Measurements from ENCODE around the gene AMY2A.
"Not testable (repeated sequence)": the region's sequence is repeated elsewhere in the genome, so short reads cannot be mapped to it uniquely, and the experiment has no call there.

The AMY2A gene

GRCh38 chr1:103616994-103617477, at the start of gene AMY2A:
Gene AMY2A, plus strand, starts transcription at chr1:103617427. Its CDS starts 14 bp downstream, at chr1:103617441.
- DNase-seq (ENCODE audit: low read depth) = not testable (repeated sequence)

DNA sequence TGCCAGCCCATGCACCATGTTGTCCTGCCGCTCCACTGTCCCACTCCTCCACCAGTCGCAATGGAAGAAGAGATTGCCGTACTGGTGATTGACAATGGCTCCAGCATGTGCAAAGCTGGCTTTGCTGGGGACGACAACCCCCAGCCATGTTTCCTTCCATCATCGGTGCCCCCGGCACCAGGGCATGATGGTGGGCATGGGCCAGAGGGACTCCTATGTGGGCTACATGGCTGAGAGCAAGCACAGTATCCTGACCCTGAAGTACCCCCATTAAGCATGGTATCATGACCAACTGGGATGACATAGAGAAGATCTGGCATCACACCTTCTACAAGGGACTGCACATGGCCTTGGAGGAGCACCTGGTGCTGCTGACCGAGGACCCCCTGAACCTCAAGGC, 47.7 kb upstream of the AMY2A start:
- no peak for DNase-seq (ENCODE audit: low read depth)

GRCh38 chr1:103571289-103571688, 45.9 kb upstream of the AMY2A start, which contains the start of gene AMY2B:
Gene AMY2B, plus strand, starts transcription at chr1:103571589. Its CDS starts 14 bp downstream, at chr1:103571603.
- not testable (repeated sequence) for DNase-seq (ENCODE audit: low read depth)

- DNase-seq (ENCODE audit: low read depth) = no peak
These were observed 41.2 kb upstream of the AMY2A start for GRCh38 chr1:103576065-103576464.

DNA sequence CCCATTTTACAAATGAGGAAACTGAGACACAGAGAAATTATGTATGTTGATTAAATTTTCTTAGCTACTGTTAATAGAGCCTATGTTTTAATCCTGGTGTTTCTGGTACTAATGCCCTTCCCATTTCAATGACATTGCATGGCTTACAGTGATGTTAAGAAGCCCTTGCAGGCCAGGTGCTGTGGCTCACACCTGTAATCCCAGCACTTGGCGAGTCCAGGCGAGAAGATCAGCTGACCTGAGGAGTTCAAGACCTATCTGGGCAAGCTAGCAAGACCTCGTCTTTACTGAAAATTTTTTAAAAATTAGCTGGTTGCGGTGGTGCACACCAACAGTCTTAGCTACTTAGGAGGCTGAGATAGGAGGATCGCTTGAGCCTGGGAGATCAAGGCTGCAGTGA, 40.4 kb upstream of the AMY2A start:
- not testable (repeated sequence) for DNase-seq (ENCODE audit: low read depth)

DNA sequence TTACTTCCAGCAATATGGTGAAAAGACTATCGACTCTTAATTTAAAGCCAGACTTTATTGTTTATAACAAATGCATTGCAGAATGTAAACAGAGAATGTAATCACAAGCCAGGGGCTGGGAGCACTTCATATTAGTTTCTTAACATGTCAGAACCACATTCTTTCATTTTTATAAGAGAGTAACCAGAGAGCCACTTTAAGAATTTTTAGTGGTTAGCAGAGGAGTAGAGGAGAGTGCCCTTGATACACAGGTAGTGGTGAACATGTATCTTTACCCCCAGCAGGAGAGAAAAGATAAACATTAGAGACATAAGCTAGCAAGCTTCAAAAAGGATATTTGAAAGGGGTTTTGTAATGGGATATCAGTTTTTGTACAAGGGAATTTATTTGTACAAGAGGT, 34.8 kb upstream of the AMY2A start:
- DNase-seq (ENCODE audit: low read depth) = no peak

GRCh38 chr1:103583887-103584286, 33.3 kb upstream of the AMY2A start:
- DNase-seq (ENCODE audit: low read depth) = no peak

- no peak for DNase-seq (ENCODE audit: low read depth)
These were observed 32.7 kb upstream of the AMY2A start for GRCh38 chr1:103584537-103584936.

- DNase-seq (ENCODE audit: low read depth) = not testable (repeated sequence)
These were observed 14.5 kb upstream of the AMY2A start for GRCh38 chr1:103602740-103603139.

- DNase-seq (ENCODE audit: low read depth) = no peak
These were observed 865 bp upstream of the AMY2A start for GRCh38 chr1:103616362-103616761.

- not testable (repeated sequence) for DNase-seq (ENCODE audit: low read depth)
These were observed 10.2 kb downstream of the AMY2A start for GRCh38 chr1:103627436-103627835.

DNA sequence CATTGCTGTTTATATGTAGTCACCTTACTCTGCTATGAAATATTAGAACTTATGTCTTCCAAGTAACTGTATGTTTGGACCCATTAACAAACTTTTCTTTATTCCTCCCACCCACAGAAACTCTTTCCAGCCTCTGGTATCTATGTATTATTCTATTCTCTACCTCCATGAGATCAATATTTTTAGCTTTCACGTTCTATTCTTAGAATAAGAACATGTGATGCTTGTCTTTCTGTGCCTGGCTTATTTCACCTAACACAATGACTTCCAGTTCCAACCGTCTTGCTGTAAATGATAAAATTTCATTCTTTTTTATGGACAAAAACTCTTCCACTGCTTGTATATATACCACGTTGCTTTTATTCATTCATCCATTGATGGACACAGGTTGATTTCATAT, 24.0 kb downstream of the AMY2A start:
- not testable (repeated sequence) for DNase-seq (ENCODE audit: low read depth)

- DNase-seq (ENCODE audit: low read depth) = not testable (repeated sequence)
These were observed 26.7 kb downstream of the AMY2A start for GRCh38 chr1:103643908-103644307.

DNA sequence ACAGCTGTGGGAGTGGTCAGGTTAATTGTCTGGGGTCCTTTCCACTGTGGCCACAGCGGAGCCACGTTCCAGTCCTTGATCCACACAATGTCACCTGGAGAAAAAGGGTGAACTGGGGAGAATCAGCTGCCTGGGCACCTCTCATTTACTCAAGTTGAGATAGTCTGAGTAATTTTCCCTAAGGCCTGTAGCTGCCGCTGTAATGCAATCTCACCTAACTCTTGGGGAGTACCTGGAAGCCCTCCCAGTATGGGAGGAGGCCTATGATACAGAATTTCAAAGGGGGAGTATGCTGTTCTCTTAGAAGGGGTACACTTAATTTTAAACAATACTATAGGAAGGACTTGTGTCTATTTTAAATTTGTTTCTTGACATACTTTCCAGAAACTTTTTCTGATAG, 33.1 kb downstream of the AMY2A start:
- not testable (repeated sequence) for DNase-seq (ENCODE audit: low read depth)

DNA sequence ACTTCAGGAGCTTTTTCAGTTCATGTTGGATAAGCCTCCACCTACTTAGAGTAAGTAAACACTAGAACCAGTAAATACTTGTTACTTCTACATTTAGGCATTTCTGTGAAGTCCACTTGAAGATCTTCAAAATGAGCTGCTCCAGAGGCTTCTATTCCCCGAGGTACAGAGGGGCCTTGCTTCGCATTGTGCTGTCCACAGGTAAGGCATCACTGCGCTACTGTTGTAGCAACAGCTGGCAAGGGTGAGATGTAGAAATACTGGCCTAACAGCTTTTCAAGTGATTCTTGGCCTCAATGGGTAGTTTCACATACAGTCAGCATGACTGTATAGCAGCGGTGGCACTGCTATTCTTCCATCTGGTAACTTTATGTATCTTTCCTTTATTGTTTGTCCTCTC, 33.7 kb downstream of the AMY2A start:
- DNase-seq (ENCODE audit: low read depth) = not testable (repeated sequence)

GRCh38 chr1:103654133-103654532, 36.9 kb downstream of the AMY2A start:
- not testable (repeated sequence) for DNase-seq (ENCODE audit: low read depth)

- DNase-seq (ENCODE audit: low read depth) = not testable (repeated sequence)
These were observed 38.2 kb downstream of the AMY2A start, which contains the start of gene AMY1A for GRCh38 chr1:103655460-103655859. Gene AMY1A, plus strand, starts transcription at chr1:103655760. Its CDS starts 571 bp downstream, at chr1:103656331.
